ACHN (cell line): ENCODE measurements around the gene RAB1A.
A peak's percentile ranks its signal among the peaks of the same experiment; 100 is the strongest.

Source experiments
- DNase-seq: peaks from one replicate; pipeline ENCODE4 v3.0.0-alpha.2; 2015
- in situ Hi-C: cut with HindIII; loops from 2 replicates; pipeline ENCODE4 v1.10.0; 2017; ENCODE audit warnings: low sequenced_read_pairs, low pct_ligation_motif_present, low pct_unique_long_range_greater_than_20kb

Gene RAB1A

DNA sequence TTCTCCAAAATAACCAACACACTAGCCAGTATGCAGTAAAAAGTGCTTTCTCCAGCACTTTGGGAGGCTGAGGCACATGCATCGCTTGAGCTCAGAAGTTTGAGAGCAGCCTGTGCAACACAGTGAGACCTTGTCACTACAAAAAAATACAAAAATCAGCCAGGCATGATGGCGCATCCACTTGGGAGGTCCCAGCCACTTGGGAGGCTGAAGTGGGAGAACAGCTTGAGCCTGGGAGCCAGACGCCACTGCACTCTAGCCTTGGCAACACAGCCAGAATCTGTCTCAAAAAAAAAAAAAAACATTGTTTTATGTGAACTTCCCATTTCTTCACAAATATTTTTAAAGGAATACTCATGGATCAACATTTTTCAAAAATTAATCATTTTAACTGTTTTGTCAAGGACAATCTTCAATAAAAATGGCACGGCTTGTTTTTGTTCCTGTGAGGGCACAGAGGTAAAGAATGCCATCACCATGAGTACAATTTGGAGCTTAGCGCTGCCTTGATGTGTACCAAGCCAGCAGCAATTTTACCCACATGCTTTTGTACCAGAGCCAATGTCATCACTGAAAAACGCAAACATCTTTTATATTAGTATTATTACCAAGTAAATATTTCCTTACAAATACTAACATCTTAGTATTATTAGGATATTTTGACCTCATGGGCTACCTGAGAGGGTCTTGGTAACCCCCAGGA lies 26.7 kb downstream of the RAB1A start:
- no peak for DNase-seq
- in situ Hi-C loops = no loop called here

DNA sequence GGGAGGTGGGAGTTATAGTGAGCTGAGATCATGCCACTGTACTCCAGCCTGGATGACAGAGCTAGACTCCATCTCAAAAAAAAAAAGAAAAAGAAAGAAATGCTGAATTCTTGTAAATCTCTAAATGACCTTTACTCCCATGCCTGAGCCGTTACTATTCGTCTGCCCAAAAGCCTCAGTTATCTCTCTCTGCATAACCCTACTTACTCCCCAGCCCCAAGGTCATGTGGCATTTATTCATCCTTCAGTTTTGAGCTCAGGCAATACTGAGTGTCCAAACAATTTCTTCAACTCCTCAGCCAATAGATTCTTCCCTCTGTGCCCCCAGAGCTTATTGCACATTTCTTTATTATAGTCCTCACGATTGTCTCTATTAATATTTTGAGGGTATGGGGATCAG lies 28.8 kb downstream of the RAB1A start:
- in situ Hi-C loops = no loop called here
- DNase-seq = no peak

DNA sequence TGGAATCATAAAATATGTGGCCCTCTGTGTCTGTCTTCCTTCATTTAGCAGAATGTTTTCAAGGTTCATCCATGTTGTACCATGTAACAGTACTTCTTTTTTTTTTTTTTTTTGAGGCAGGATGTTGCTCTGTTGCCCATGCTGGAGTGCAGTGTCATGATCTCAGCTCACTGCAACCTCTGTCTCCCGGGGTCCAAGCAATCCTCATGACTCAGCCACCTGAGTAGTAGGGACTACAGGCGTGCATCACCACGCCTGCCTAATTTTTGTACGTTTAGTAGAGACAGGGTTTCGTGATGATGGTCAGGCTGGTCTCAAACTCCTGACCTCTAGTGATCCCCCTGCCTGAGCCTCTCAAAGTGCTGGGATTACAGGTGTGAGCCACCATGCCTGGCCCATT lies 31.2 kb downstream of the RAB1A start:
- in situ Hi-C loops = no loop called here
- no peak for DNase-seq

DNA sequence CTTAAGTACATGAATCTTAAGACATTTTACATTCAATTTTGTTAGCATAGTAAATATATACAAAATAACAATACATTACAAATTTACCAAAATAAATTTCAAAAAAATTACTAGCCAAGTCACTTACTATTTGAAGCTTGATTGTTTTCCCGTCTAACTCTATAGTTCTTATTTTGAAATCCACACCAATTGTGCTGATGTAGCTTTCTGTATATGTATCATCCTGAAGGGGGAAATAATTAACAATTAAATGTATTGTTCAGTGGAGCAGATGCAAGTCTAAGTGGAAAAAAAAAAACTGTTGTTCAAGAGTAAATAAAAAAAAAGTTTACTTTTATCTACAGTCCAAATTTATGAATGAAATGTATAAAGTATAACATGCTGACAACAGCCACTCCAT lies 32.1 kb downstream of the RAB1A start:
- in situ Hi-C loops = no loop called here
- DNase-seq = no peak

DNA sequence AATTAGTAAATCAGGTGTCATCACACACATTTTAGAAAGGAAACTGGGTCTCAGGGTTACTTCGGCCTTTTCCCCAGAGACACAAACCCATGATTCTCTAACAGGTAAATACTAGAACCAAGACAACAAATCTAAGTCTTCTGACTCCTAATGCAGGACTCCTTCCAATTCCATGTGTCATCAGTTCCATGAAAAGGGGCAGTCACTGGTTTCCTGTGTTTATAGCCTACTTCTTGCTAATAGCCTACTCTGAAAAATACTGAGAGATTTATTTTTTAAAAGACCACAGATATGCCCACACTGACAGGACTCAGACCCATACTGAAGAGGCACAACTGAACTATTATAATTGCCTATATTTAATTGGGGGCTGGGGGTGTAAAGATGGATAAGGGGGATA lies 33.0 kb downstream of the RAB1A start:
- in situ Hi-C loops = no loop called here
- no peak for DNase-seq

DNA sequence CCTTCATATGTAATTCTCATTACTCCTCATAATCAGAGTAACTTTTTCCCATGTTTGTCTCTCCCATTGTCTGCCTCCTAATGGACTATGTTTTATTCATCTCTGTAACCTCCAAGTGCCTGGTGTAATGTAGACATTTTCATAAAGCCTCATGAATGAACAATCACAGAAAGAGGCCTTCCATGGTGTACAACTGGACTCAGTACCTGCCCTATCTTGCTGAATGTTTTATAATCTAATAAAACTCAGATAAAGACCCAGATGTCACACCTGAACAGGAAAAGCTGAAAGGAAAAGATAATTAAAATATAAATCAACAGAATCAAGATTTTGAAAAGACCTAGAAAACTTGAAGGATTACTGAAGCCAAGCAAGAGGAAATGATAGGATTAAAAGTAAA lies 36.7 kb downstream of the RAB1A start:
- no peak for DNase-seq
- in situ Hi-C loops = no loop called here

DNA sequence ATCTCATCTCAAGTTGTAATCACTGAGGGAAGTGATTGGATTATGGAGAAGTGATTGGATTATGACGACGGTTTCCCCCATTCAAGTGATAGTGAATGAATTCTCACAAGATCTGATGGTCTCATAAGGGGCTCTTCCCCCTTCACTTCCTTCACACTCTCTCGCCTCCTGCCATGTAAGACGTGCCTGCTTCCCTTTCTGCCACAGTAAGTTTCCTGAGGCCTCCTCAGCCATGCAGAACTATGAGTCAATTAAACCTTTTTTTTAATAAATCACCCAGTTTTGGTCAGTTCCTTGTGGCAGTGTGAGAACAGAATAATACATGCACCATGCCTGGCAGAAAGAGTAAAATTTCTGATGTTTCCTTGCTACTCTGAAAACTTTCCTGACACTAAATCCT lies 37.1 kb downstream of the RAB1A start:
- DNase-seq = no peak
- in situ Hi-C loops = no loop called here

DNA sequence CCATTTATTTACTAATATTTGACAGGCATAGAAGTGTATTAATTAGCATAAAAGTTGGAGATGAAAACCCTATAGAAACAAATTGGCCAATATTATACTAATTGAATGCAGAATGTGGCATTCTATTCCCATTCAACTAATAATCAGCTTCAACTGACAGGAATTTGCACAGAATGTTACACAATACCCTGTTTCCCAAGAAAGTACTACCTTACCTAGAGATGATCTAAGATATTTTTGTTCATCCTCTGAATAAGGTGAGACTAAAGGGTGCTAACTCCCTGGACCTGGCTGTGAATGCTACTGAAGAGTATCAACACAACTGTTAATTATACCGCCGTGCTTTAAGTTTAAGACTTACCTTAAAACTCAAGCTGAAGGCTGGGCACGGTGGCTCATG lies 44.8 kb downstream of the RAB1A start:
- no peak for DNase-seq
- in situ Hi-C loops = no loop called here

DNA sequence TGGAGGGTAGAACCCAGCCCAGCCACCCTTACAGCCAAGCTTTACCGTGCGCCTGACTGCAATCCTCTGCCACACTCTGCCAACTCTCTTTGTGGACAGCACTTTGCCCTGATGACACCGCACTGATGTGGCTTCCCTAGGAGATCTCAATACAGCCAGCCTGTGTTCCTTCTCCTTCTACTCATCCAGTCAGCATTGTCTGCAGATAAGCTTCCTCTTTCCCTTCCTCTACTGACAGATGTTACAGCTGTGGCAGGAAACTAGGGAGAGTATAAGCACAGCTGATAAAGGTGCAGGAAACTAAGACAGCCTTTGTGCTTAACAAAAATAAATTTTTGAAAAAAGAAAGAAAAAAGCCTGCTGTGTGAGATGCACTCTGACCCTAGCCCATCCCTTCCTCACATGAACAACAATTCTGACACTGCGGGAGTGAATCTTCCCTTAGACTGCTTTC lies 48.6 kb downstream of the RAB1A start:
- no peak for DNase-seq
- in situ Hi-C loops = no loop called here

DNA sequence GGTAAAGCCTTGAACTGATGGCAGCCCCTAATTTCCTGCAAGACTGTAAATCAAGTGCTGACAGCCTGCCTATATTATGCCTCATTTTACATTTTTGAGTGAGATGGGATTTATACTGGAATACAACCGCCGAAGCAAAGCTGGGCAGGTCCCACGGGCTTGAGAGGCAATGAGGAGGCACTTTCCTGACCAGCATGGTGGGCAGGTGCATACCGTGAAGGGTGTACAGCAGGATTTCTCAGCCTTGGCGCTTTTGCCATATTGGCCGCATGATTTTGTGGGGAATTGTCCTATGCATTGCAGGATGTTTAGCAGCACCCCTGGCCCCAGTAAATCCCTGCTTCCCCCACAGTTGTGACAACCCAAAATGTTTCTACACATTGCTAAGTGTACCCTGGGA lies 50.9 kb downstream of the RAB1A start:
- in situ Hi-C loops = no loop called here

DNA sequence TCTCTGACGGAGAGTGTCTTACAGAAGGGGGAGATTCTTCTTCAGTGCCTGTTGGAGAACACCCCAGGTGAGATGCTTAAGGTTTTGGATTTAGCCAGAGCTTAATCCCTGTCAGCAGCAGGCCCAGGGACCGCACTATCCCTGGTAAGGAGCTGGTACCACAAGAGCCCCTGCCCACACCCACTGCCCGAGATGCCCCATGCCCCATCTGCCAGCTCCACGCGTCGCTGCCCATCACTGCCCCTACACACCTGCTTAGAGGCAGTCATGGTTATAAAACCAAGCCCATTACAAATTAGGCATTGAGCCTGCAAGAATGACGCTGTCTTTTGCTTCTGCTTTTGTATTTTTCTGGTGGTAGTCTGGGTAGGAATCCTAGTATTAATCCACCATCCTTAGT lies 52.0 kb downstream of the RAB1A start:
- in situ Hi-C loops = no loop called here
- no peak for DNase-seq

More for the DNA sequence above, 50.9 kb downstream of the RAB1A start:
- DNase-seq = no peak

DNA sequence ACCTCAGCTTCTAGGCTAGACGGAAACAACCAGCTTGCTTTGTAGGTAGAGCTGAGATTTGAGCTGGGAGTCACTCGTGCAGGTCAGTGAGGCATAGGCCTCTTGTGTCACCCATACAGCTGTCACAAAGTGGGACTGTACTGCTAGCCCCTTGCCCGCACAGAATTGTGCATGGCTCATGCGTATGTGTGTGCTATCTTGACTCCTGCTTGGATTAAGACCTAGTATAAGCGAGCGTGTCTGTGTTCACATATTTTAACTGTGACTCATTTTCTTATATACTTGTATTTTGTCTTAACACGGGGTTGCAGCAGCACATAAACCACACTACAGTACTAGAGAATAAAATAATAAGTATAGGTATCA lies 53.6 kb downstream of the RAB1A start:
- in situ Hi-C loops = no loop called here
- peak; percentile 34 for DNase-seq

DNA sequence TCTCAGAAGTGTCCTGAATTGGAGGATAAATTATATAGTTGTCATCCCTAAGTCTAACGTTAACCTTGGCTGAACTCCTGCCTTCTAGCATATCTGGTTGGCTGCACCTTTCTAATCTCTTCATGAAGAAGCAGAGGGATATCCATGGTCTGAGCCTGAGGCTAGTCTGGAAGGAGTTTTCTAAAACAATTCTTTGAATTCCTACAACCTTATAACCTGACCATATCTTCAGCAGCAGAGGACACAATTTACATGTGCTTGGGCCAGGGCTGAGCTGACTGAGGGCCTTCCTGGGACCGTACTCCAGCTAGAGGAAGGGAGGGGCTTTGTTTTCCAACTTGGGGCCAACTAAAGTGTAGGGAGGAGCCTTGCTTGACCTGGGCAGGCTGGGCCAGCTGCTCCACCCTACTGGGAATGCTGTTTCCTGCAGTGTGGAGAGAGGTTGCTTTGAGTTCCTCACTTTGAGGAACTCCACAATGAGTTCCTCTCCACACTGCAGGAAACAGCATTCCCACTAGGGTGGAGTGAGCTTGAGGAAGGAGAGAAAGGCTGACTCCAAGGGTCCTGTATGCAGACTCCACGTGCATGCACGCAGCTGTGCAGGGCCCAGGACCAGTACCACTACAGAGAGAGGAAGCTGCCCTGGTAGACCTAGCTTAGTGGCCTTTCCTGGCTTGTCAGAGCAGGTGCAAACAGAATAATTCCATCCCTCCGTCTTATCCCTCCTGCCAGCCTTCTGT lies 54.1 kb downstream of the RAB1A start:
- in situ Hi-C loops = no loop called here
- DNase-seq = no peak

DNA sequence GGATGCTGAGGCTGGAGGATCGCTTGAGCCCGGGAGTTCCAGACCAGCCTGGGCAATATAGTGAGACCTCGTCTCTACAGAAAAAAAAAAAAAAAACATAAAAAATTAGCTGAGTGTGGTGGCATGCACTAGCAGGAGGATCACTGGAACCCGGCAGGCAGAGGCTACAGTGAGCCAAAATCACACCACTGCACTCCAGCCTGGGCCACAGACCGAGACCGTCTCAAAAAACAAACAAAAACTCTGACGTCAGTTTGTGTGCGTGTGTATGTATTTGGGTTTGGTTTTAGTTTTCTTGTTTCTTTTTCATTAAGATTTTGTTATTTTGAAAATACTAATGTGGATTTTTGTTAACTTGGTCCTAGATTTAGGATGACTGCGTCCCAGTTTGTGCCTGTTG lies 54.7 kb downstream of the RAB1A start:
- in situ Hi-C loops = no loop called here
- no peak for DNase-seq

DNA sequence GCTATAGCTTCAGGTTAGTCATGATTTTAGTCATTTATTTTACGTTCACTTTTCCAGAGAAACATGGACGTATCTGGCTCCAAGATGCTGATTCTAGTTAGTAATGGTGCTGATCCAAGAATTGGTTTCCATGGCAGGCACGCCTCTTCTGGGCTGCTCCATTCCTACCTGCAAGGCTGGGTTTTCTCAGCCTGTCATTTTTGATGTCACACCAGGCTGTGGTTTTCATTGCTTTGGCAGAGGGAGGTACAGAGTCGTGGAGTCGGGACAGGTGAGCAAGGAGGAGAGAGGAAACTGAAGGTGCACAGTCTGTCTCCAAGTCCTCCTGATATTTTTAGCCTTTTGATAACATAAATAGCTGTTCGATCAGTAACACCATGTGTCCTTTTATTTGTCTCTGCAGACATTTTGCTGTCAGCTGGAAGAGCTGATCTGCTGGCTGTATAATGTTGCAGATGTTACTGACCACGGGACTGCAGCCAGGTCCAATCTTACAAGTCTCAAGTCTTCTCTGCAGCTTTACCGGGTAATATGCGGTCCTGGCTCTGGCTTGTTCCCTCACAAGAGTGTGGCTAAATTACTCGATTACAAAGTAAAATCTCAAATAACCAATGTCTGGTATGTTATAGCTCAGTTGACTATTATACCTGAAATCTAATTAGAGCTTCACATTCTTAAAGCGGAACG lies 55.9 kb downstream of the RAB1A start:
- no peak for DNase-seq
- in situ Hi-C loops = no loop called here

DNA sequence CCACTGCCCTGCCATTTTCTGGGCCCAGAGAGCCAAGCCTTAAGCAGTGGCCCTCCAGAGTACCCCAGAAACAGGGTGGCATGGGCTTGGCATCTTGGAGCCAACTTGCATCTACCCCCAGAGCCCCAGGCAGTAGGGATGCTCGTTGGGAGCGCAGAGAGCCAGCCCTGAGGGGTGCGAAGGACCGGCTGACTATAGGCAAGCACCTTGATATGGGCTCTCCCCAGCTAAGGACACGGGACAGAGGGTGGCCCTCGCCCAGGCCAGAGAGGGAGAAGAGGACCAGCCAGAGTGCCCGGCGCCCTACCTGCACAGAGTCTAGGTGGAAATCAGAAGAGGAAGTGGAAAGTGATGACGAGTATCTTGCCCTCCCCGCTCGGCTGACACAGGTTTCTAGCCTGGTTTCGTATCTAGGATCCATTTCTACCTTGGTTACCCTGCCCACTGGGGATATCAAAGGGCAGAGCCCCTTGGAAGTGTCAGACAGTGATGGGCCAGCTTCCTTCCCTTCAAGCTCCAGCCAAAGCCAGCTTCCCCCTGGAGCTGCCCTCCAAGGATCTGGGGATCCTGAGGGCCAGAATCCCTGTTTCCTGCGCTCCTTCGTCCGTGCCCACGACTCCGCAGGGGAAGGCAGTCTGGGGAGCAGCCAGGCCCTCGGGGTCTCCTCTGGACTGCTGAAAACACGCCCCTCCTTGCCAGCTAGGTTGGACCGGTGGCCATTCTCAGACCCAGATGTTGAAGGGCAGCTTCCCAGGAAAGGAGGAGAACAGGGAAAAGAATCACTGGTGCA lies 57.5 kb downstream of the RAB1A start:
- no peak for DNase-seq
- in situ Hi-C loops = no loop called here

DNA sequence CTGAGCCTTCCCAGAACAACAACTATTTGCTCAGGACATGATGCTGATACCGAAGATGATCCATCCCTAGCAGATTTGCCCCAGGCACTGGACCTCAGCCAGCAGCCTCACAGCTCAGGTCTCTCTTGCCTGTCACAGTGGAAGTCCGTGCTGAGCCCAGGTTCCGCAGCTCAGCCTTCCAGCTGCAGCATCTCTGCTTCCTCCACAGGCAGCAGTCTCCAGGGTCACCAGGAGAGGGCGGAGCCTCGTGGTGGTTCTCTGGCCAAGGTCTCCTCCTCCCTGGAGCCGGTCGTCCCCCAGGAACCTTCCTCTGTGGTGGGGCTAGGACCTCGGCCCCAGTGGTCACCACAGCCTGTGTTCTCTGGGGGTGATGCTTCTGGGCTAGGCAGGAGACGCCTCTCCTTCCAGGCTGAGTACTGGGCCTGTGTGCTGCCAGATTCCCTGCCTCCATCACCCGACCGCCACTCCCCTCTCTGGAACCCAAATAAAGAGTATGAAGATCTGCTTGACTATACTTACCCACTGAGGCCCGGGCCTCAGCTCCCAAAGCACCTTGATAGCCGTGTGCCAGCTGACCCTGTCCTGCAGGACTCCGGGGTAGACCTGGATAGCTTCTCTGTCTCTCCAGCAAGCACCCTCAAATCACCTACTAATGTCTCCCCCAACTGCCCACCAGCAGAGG lies 58.3 kb downstream of the RAB1A start:
- in situ Hi-C loops = no loop called here
- no peak for DNase-seq

DNA sequence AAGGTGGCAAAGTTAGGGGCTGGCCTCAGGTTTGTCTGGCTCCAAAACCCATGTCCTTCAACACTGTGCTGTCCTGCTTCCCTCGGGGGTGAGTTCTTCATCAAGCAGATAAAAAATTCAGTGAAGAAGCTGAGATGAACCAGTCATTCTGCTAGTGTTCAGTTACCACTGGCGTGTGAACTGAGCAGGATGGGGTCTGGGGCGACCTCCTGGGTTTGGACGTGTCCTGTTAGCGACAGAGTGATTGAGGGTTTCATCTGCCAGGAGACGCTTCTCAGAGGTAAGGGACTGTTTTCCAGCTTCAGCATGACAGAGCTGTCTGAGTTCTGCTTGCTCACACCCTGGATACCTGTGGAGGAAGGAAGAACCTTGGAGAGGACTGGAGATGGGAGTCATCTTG lies 59.0 kb downstream of the RAB1A start:
- DNase-seq = no peak
- in situ Hi-C loops = no loop called here
